Amniotic stem cell (primary cell): Measurements from ENCODE around the gene DAAM1.

Source experiments
- DNase-seq: peaks from one replicate; lab custom pipeline; 2025; lab: John Stamatoyannopoulos, UW

DAAM1 gene

DNA sequence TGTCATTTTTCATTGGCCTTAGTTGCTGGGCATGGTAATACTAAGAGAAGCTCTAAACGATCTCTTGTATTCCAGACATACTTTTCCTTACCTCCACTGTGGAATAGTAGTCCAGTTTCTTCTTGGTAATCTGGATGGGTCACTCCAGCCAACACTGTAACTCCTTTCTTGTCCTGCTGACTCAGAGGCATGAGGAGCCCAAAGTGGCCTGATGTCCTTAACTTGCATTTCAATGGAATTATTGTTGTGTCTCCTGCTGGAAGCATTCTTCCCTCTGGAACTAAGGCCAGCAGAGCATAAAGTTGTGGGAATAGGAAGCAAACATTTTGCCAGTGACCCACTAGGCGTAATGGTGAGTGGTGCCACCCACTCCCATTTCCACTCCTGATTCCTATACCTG is 33.1 kb downstream of the DAAM1 start:
- DNase-seq = no peak

- DNase-seq = no peak
Observed at GRCh38 chr14:59224341-59224740, 35.9 kb downstream of the DAAM1 start.

- DNase-seq = no peak
Observed at GRCh38 chr14:59225281-59225680, 36.8 kb downstream of the DAAM1 start.

DNA sequence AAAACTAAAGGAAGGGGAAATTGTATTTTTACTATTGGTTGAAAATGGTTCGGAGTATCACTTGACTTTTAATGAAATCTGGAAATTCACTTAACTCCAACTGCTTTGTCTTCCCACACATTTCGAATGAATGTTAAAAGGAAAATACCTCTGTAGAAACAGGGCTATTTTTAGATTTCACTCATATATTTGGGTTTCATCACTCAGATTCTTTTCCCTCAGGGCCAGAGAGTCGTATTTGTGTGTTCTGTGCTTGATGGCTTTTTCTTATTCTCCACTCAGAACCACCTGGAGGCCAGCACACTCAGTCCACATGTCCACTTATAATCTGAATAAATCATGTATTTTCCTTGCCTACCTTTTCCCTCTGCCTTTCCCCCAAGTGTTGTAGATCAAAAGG is 40.0 kb downstream of the DAAM1 start:
- DNase-seq = no peak

GRCh38 chr14:59229653-59230406 is 41.4 kb downstream of the DAAM1 start:
- no peak for DNase-seq

- DNase-seq = no peak
Observed at GRCh38 chr14:59236195-59236594, 47.7 kb downstream of the DAAM1 start.

DNA sequence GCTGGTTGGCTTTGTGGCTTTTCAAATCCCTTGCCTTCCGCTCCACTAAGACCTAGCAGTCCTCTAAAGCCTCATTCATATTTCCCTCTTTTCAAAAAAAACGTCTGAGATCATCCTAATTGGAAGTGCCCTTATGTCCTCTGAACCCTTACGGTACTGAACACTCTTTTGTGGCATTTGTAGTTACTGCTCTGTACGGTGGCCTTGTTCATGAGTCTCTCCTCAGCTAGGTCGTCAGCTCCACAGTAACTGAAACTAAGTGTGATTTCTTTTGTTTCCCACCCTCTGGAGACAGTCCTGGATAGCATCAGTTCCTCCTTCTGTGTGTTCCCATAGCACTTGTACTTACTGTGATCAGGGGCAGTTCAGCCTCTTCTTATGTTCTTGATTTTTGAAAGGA is 49.7 kb downstream of the DAAM1 start:
- DNase-seq = no peak

DNA sequence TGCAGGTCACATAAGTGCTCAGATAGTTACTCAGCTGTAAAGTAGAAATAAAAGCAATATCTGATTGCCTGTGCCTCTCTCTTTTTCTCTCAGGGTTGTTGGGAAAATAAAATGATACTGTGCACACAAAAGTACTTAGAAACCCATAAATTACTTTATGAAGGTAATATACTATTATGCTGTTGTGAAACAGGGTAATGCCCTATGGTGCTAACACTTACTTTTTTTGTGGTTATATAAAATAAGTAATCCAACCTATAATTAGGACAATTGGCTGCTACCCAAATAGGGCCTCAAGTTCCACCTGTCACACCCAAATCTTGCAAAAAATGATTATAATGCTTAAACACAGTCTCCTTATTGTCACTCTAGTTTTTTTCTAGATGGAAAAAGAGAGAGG is 50.6 kb downstream of the DAAM1 start:
- no peak for DNase-seq

DNA sequence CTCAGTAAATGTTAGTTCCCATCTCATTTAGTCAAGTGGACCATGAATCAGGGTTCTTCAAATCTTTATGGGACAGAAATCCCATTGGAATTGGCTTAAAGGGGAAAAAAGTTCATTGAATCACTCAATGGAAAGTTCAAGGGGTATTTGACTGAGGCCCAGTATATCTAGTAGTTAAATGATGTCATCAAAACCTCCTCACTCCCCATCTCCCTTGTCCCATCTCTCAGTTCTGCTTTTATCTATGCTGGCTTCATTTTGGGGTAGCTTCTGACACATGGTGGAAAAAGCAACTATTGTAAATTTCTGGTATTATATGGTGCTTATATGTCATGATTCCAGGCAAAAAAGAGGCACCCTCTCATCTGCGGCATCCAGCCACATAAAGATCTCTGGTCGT is 51.9 kb downstream of the DAAM1 start:
- DNase-seq = no peak

DNA sequence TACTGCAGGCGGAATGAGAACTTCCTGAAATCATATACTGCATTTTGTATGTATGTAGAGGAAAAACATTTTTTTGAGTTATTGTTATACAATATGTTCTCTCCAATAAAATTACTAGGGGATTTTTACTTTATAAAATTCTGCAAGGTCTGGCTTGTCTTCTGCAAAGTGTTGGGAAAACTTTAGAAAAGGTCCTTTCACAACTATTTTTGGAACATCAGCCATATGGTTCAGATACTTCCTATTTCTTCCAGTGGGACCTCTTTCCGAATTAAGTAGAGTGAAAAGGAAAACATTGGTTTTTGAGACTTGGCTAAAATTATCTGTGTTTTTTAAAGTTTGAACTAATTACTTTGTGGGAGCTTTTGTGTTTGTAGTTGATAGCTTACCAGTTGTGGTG is 52.7 kb downstream of the DAAM1 start:
- no peak for DNase-seq

DNA sequence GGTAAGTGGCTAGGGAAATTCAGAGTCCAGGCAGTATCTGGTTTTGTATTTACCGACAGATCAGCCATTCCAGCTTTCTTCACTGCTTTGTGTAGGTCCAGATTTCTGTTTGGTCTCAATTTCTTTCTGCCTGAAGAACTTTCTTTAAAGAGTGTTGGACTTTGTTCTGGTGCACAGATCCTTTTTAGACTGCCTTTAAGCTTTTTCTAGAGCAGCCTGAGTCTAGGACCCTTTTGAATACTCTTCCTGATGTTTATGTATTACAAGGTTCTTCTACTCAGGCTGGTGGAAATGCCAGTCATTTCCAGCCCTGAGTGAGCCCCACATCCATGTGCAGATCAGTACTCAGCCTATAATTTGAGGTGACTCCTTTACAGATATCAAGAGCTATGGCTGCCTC is 54.7 kb downstream of the DAAM1 start:
- DNase-seq = no peak

DNA sequence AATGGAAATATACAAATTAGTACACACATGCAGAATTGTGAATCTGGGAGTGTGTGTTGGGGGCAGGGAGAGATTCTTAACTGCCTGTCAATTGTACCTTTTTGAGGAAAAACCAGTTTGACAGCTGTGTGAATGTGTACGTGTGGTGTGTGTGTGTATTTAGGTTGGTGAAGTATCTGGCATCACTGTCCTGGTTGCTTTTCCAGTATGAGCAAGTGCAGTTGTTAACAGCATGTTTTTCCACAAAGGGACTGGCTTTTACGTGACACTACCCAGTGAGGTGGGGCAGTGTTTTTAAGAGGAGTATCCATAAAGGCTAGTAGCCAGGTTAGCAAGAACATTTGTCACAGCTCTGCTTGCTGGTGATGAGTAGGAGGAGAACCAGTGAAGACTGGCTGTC is 56.1 kb downstream of the DAAM1 start:
- no peak for DNase-seq

GRCh38 chr14:59245809-59246295 is 57.4 kb downstream of the DAAM1 start:
- no peak for DNase-seq

DNA sequence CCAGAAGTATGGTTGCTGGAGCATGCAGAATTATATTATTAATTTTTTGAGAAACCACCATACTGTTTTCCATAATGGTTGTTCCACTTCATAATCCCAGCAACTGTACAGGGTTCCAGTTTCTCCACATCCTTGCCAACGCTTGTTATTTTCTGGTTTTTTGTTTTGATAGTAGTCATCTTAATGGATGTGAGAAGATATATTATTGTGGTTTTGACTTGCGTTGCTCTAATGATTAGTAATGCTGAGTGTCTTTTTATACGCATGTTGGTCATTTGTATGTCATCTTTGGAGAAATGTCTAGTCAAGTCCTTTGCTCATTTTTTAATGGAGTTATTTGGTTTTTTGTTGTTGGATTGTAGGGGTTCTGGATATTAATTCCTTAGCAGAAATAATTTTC is 58.1 kb downstream of the DAAM1 start:
- no peak for DNase-seq

GRCh38 chr14:59247801-59248584 is 59.5 kb downstream of the DAAM1 start:
- no peak for DNase-seq

GRCh38 chr14:59249029-59249428 is 60.6 kb downstream of the DAAM1 start:
- no peak for DNase-seq

DNA sequence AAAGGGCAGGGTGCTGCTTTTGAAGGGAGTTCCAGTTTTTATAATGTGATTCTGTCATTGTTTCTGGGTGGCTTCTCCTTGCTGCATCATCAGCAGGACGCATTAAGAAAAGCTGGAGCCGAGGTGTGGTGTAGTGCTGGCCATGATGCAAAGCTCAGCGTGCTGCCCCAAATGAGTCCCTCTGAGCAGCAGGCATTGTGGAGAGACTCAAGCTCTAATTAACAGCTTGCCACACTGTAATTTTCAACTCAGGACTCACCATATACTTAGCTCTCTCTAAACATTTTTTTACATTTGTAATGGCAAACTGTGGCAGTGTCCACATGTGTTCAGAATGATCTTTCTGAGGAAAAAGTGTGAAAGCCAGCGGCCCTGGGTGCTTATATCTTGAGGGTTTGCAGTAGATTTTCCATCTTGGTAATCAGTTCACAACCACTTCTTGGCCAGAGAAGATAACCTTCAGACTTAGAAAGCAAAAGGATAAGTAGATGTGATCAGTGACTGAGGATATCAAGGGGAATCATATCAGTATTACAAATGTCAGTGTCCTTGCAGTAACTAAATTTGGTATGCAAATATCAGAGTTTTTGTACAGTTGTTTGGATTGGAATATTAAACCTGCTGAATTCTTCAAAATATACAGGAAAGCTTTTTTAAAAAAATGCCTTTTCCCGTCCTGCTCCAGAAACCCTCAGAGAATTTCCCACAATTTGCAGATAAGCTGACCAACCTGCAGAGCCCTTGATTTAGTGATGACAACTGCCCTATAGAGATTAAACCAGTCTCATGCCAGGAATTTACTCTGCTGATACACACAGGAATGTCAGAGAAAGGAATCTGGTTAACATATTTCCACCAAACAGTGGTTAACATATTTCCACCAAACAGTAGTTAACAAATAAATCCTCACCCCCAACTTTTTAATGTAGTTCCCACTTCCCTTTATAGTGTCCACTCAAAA is 63.6 kb downstream of the DAAM1 start:
- DNase-seq = no peak

GRCh38 chr14:59252772-59253500 is 64.5 kb downstream of the DAAM1 start:
- no peak for DNase-seq

GRCh38 chr14:59253527-59253926 is 65.1 kb downstream of the DAAM1 start:
- DNase-seq = no peak

DNA sequence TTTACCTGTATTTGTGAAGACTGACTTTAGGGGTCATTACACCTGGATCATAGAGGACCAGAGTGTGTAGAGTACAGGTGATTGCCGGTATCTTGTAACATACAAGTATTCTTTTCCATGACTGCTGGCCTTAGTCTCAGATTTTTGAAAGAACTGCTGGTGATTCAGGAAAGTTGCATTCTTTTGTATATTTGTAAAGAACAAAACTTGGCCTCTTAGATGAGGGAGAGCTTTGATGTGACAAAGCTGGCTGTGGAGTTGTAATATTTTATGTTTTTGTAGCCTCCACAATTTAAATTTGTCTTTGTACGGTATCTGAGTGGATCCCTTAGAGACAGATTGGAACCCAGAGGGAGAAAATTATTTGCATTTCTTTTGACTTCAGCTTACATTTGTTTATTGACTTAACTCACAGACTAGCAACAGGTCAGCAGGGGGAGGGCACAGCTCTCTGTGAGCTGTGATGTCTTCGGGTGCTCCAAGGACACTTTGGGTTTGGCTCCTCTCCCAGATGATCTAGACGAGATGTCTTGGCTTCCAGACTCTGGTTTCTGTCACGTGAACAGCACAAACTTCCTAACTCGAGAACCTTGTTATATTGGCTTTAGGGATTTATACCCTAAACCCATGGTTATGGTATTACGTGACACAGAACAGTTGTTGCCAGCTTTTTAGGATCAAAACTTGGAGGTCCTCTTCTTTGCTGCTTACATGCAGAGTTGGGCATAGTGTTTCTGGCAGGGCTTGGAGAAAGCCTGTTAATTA is 65.9 kb downstream of the DAAM1 start:
- DNase-seq = peak; percentile 16
